Measurements from ENCODE around the gene CAPN10.

DNA sequence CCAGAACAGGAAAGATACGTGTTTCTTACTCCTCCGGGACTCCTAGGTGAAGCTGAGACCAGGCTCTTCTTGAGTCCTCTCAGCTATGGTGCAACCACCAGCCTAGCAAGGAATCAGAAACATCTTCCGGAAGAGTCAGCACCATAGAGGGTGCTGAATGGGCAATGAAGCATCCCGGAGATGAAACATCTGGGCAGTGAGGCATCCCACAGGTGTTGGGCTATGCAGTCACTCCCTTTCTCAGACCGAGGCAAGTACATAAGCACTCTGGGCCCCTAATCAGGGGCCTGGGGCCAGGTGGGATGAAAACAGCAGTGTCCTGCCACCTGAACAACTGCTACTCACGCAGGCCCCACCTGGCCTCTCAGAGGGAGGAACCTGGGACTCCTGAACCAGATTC, 1.4 kb upstream of the CAPN10 start:
- TF ChIP-seq GATA2 (IDR thresholded peaks at IDR 0.05; ENCODE audit: low read depth, low read length) (no peak), GATA3 (IDR thresholded peaks at IDR 0.05; ENCODE audit: low read depth, low read length) (no peak)

Measured in SH-SY5Y (cell line).